WTC11 (cell line): ENCODE results near the gene SH3YL1. TPM values are rescaled to one million over a fixed set of nuclear protein-coding genes. Genes with fewer than 3 reads are reported as not detected.

Experiments used
- ATAC-seq: fragments of 200-7000 bp; cut with Tn5 transposase; 2 replicates; pipeline ENCODE4 v1.10.0; 2021; ENCODE audit warnings: mild to moderate bottlenecking, moderate library complexity
- CTCF ChIA-PET: fragments of 300-600 bp; sonication (Branson Sonifier 250); formaldehyde crosslinking; loops from one replicate; lab custom pipeline; 2021; ENCODE audit warnings: antibody characterized with exemption; lab: Charles Lee
- POLR2A ChIA-PET: fragments of 350-600 bp; sonication (Branson Sonifier 250); formaldehyde crosslinking; loops from one replicate; lab custom pipeline; 2021; ENCODE audit warnings: antibody characterized with exemption; lab: Charles Lee
- DNase-seq: peaks from one replicate; pipeline ENCODE4 v3.0.0; 2021; ENCODE audit warnings: low spot score
- H3K27ac Mint-ChIP-seq: 2 replicates; pipeline ENCODE4 v1.8.0; 2021; ENCODE audit warnings: mixed read lengths
- H3K27me3 Mint-ChIP-seq: 2 replicates; pipeline ENCODE4 v1.8.0; 2021; ENCODE audit warnings: low read depth, mild to moderate bottlenecking, moderate library complexity, mixed read lengths
- H3K36me3 Mint-ChIP-seq: 2 replicates; pipeline ENCODE4 v1.8.0; 2021; ENCODE audit warnings: mixed read lengths
- H3K4me1 Mint-ChIP-seq: 2 replicates; pipeline ENCODE4 v1.8.0; 2022; ENCODE audit warnings: mixed read lengths
- H3K4me3 Mint-ChIP-seq: 2 replicates; pipeline ENCODE4 v1.8.0; 2021; ENCODE audit warnings: mild to moderate bottlenecking, moderate library complexity, mixed read lengths
- H3K9me3 Mint-ChIP-seq: 2 replicates; pipeline ENCODE4 v1.8.0; 2021; ENCODE audit warnings: mixed read lengths
- CBFB ChIP-seq: sonication (generic); formaldehyde crosslinking; IDR thresholded peaks from 2 replicates; pipeline ENCODE4 v1.8.1; 2022; ENCODE audit warnings: mild to moderate bottlenecking, low read depth, missing genetic modification reagents
- CREM ChIP-seq: sonication (generic); formaldehyde crosslinking; IDR thresholded peaks from 2 replicates; pipeline ENCODE4 v1.8.1; 2022; ENCODE audit warnings: mild to moderate bottlenecking, missing genetic modification reagents, moderate library complexity
- ERG ChIP-seq: fragments of 250-450 bp; sonication (Bioruptor Pico); IDR thresholded peaks from 2 replicates; pipeline ENCODE4 v1.8.0; 2021; ENCODE audit warnings: mild to moderate bottlenecking
- HMGA2 ChIP-seq: fragments of 250-450 bp; sonication (Bioruptor Pico); IDR thresholded peaks from 2 replicates; pipeline ENCODE4 v1.4.0; 2021; ENCODE audit warnings: mild to moderate bottlenecking, moderate library complexity
- KAT7 ChIP-seq: sonication (generic); formaldehyde crosslinking; IDR thresholded peaks from 2 replicates; pipeline ENCODE4 v1.8.1; 2023; ENCODE audit warnings: missing genetic modification reagents, mild to moderate bottlenecking, borderline replicate concordance
- MYBL2 ChIP-seq: sonication (generic); formaldehyde crosslinking; IDR thresholded peaks from 2 replicates; pipeline ENCODE4 v1.8.1; 2023; ENCODE audit warnings: mild to moderate bottlenecking, moderate library complexity, missing genetic modification reagents
- NR3C1 ChIP-seq: sonication (generic); formaldehyde crosslinking; conservative IDR thresholded peaks from 2 replicates; pipeline ENCODE4 v1.8.1; 2023; ENCODE audit warnings: low read depth, mild to moderate bottlenecking, missing genetic modification reagents
- RELA ChIP-seq: sonication (generic); formaldehyde crosslinking; IDR thresholded peaks from 2 replicates; pipeline ENCODE4 v1.8.1; 2022; ENCODE audit warnings: missing genetic modification reagents, mild to moderate bottlenecking, borderline replicate concordance
- RORB ChIP-seq: fragments of 250-450 bp; sonication (Bioruptor Pico); IDR thresholded peaks from 2 replicates; pipeline ENCODE4 v1.9.0; 2021; ENCODE audit warnings: mild to moderate bottlenecking
- SMAD3 ChIP-seq: sonication (generic); formaldehyde crosslinking; IDR thresholded peaks from 2 replicates; pipeline ENCODE4 v1.8.0; 2022; ENCODE audit warnings: missing genetic modification reagents, mild to moderate bottlenecking, borderline replicate concordance
- SMAD4 ChIP-seq: sonication (generic); formaldehyde crosslinking; IDR thresholded peaks from 2 replicates; pipeline ENCODE4 v1.8.0; 2022; ENCODE audit warnings: mild to moderate bottlenecking, missing genetic modification reagents
- TEAD1 ChIP-seq: sonication (generic); formaldehyde crosslinking; IDR thresholded peaks from 2 replicates; pipeline ENCODE4 v1.8.0; 2022; ENCODE audit warnings: mild to moderate bottlenecking, missing genetic modification reagents
- TEAD4 ChIP-seq: sonication (generic); formaldehyde crosslinking; IDR thresholded peaks from 2 replicates; pipeline ENCODE4 v1.8.0; 2022; ENCODE audit warnings: mild to moderate bottlenecking, missing genetic modification reagents
- ZNF138 ChIP-seq: sonication (generic); formaldehyde crosslinking; conservative IDR thresholded peaks from 2 replicates; pipeline ENCODE4 v1.8.1; 2022; ENCODE audit warnings: mild to moderate bottlenecking, moderate library complexity, missing genetic modification reagents
- ZNF232 ChIP-seq: sonication (generic); formaldehyde crosslinking; IDR thresholded peaks from 2 replicates; pipeline ENCODE4 v1.8.0; 2022; ENCODE audit warnings: mild to moderate bottlenecking, missing genetic modification reagents
- ZNF317 ChIP-seq: sonication (generic); formaldehyde crosslinking; IDR thresholded peaks from 2 replicates; pipeline ENCODE4 v1.8.1; 2023; ENCODE audit warnings: low read depth, mild to moderate bottlenecking, moderate library complexity, missing genetic modification reagents, borderline replicate concordance
- ZNF532 ChIP-seq: fragments of 250-450 bp; sonication (Bioruptor Pico); IDR thresholded peaks from 2 replicates; pipeline ENCODE4 v1.9.0; 2021; ENCODE audit warnings: mild to moderate bottlenecking, borderline replicate concordance
- ZSCAN18 ChIP-seq: fragments of 250-450 bp; sonication (Bioruptor Pico); IDR thresholded peaks from 2 replicates; pipeline ENCODE4 v2.1.2; 2022; ENCODE audit warnings: mild to moderate bottlenecking, moderate library complexity
- total RNA-seq: library from RNA; stranded (reverse); gene quantifications from 3 replicates; pipeline ENCODE4 v1.2.3, GENCODE V29; 2021
- TF ChIP-seq, protein P1 (sequence below): sonication (generic); formaldehyde crosslinking; IDR thresholded peaks from 2 replicates; pipeline ENCODE4 v1.8.0; 2023; ENCODE audit warnings: missing genetic modification reagents, mild to moderate bottlenecking, borderline replicate concordance
- TF ChIP-seq, protein P2 (sequence below): fragments of 200-600 bp; IDR thresholded peaks from 2 replicates; pipeline ENCODE4 v1.8.0; 2022; ENCODE audit warnings: antibody characterized with exemption
- TF ChIP-seq, protein P3 (sequence below): sonication (generic); formaldehyde crosslinking; IDR thresholded peaks from 2 replicates; pipeline ENCODE4 v1.8.0; 2022; ENCODE audit warnings: mild to moderate bottlenecking, missing genetic modification reagents

SH3YL1 gene
- total RNA-seq, 1 experiment from 2014 or later, result 26.4 TPM

- TF ChIP-seq ZSCAN18 (CRISPR knock-in tag), result no peak
- TF ChIP-seq, protein P1, sequence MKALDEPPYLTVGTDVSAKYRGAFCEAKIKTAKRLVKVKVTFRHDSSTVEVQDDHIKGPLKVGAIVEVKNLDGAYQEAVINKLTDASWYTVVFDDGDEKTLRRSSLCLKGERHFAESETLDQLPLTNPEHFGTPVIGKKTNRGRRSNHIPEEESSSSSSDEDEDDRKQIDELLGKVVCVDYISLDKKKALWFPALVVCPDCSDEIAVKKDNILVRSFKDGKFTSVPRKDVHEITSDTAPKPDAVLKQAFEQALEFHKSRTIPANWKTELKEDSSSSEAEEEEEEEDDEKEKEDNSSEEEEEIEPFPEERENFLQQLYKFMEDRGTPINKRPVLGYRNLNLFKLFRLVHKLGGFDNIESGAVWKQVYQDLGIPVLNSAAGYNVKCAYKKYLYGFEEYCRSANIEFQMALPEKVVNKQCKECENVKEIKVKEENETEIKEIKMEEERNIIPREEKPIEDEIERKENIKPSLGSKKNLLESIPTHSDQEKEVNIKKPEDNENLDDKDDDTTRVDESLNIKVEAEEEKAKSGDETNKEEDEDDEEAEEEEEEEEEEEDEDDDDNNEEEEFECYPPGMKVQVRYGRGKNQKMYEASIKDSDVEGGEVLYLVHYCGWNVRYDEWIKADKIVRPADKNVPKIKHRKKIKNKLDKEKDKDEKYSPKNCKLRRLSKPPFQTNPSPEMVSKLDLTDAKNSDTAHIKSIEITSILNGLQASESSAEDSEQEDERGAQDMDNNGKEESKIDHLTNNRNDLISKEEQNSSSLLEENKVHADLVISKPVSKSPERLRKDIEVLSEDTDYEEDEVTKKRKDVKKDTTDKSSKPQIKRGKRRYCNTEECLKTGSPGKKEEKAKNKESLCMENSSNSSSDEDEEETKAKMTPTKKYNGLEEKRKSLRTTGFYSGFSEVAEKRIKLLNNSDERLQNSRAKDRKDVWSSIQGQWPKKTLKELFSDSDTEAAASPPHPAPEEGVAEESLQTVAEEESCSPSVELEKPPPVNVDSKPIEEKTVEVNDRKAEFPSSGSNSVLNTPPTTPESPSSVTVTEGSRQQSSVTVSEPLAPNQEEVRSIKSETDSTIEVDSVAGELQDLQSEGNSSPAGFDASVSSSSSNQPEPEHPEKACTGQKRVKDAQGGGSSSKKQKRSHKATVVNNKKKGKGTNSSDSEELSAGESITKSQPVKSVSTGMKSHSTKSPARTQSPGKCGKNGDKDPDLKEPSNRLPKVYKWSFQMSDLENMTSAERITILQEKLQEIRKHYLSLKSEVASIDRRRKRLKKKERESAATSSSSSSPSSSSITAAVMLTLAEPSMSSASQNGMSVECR (CRISPR knock-in tag), result no peak
- no peak for TF ChIP-seq HMGA2 (CRISPR knock-in tag)
- no peak for TF ChIP-seq ZNF532 (CRISPR knock-in tag)
- no peak for TF ChIP-seq CREM (CRISPR knock-in tag)
These were observed 25.4 kb downstream of the SH3YL1 start (continued) for GRCh38 chr2:238431-238830.

DNA sequence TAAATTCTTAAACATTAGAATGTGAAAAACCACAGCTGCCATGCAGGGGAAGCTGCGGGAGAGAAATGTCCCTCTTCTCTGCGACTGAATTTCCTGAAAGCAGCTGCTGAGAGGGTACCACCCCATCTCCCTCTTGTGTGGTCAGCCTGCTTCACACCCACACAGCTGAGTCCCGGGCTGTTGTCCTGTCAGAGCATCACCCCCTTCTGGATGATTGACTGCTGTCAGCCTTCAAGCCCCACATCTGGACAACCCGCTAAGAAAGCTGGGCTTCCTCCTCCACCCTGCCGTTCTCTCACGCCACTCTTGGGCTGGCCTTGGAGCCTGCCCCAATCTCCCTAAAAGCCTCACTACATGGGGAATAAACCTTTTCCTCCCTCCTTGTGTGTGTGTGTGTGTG lies 26.0 kb downstream of the SH3YL1 start:
- Mint-ChIP-seq H3K4me1 (peaks cover 28% of the 10 kb centered on the region), H3K36me3 (peaks cover 21% of the 10 kb centered on the region), H3K4me3 (no peak overlapping the region), H3K27me3 (no peaks in the 10 kb centered on the region), H3K9me3 (peaks cover 5% of the 10 kb centered on the region; the same call in 1 of the 2 replicates), H3K27ac (no peak overlapping the region)
- POLR2A ChIA-PET, result no interaction called here
- CTCF ChIA-PET, result interaction anchor here (2.7 kb wide), 1 partner anchor 9 kb away, joined by 16 read pairs; no protein-coding TSS in a partner anchor
- ATAC-seq (no peak), DNase-seq (no peak)
- TF ChIP-seq ERG (CRISPR knock-in tag), result no peak
- no peak for TF ChIP-seq KAT7 (CRISPR knock-in tag)
- no peak for TF ChIP-seq MYBL2 (CRISPR knock-in tag)
- no peak for TF ChIP-seq SMAD4
- TF ChIP-seq RORB, result no peak
- TF ChIP-seq, protein P2, sequence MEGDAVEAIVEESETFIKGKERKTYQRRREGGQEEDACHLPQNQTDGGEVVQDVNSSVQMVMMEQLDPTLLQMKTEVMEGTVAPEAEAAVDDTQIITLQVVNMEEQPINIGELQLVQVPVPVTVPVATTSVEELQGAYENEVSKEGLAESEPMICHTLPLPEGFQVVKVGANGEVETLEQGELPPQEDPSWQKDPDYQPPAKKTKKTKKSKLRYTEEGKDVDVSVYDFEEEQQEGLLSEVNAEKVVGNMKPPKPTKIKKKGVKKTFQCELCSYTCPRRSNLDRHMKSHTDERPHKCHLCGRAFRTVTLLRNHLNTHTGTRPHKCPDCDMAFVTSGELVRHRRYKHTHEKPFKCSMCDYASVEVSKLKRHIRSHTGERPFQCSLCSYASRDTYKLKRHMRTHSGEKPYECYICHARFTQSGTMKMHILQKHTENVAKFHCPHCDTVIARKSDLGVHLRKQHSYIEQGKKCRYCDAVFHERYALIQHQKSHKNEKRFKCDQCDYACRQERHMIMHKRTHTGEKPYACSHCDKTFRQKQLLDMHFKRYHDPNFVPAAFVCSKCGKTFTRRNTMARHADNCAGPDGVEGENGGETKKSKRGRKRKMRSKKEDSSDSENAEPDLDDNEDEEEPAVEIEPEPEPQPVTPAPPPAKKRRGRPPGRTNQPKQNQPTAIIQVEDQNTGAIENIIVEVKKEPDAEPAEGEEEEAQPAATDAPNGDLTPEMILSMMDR, result no peak
- TF ChIP-seq ZNF317 (CRISPR knock-in tag), result no peak
- no peak for TF ChIP-seq TEAD1 (CRISPR knock-in tag)
- TF ChIP-seq TEAD4 (CRISPR knock-in tag), result no peak
- no peak for TF ChIP-seq NR3C1 (CRISPR knock-in tag)
- no peak for TF ChIP-seq ZNF232 (CRISPR knock-in tag)
- TF ChIP-seq ZNF138 (CRISPR knock-in tag), result no peak
- TF ChIP-seq SMAD3 (CRISPR knock-in tag), result no peak
- no peak for TF ChIP-seq CBFB
- TF ChIP-seq, protein P3, sequence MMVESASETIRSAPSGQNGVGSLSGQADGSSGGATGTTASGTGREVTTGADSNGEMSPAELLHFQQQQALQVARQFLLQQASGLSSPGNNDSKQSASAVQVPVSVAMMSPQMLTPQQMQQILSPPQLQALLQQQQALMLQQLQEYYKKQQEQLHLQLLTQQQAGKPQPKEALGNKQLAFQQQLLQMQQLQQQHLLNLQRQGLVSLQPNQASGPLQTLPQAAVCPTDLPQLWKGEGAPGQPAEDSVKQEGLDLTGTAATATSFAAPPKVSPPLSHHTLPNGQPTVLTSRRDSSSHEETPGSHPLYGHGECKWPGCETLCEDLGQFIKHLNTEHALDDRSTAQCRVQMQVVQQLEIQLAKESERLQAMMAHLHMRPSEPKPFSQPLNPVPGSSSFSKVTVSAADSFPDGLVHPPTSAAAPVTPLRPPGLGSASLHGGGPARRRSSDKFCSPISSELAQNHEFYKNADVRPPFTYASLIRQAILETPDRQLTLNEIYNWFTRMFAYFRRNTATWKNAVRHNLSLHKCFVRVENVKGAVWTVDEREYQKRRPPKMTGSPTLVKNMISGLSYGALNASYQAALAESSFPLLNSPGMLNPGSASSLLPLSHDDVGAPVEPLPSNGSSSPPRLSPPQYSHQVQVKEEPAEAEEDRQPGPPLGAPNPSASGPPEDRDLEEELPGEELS (CRISPR knock-in tag), result no peak
- no peak for TF ChIP-seq RELA
